RWPE2 (cell line): ENCODE measurements around the gene FEV.
A peak's percentile ranks its signal among the peaks of the same experiment; 100 is the strongest.

Experiments
- ATAC-seq: fragments of 200-7000 bp; cut with Tn5 transposase; 3 replicates; pipeline ENCODE4 v1.9.1; 2021; ENCODE audit warnings: low read depth
- DNase-seq: peaks from one replicate; pipeline ENCODE4 v3.0.0-alpha.2; 2020; ENCODE audit warnings: low spot score
- H3K27ac ChIP-seq: fragments of 450-650 bp; 2 replicates; pipeline ENCODE4 v1.5.1; 2017; ENCODE audit warnings: mild to moderate bottlenecking; ENCODE audit not compliant: poor library complexity, severe bottlenecking
- H3K27me3 ChIP-seq: fragments of 250-450 bp; sonication (Bioruptor Pico); 2 replicates; pipeline ENCODE4 v1.5.1; 2021; ENCODE audit warnings: mild to moderate bottlenecking, moderate library complexity; ENCODE audit not compliant: insufficient read depth, poor library complexity, severe bottlenecking
- H3K36me3 ChIP-seq: fragments of 250-450 bp; sonication (Bioruptor Pico); 2 replicates; pipeline ENCODE4 v1.5.1; 2020; ENCODE audit warnings: low read depth, mild to moderate bottlenecking, moderate library complexity
- H3K4me1 ChIP-seq: fragments of 250-450 bp; sonication (Bioruptor Pico); 2 replicates; pipeline ENCODE4 v1.5.1; 2021; ENCODE audit warnings: mild to moderate bottlenecking, moderate library complexity; ENCODE audit not compliant: insufficient read depth, poor library complexity, severe bottlenecking
- H3K4me3 ChIP-seq: fragments of 250-450 bp; sonication (Bioruptor Pico); 2 replicates; pipeline ENCODE4 v1.5.1; 2021; ENCODE audit warnings: mild to moderate bottlenecking, moderate library complexity; ENCODE audit not compliant: severe bottlenecking
- H3K9me3 ChIP-seq: fragments of 250-450 bp; sonication (Bioruptor Pico); 2 replicates; pipeline ENCODE4 v1.5.1; 2021; ENCODE audit warnings: mild to moderate bottlenecking, moderate library complexity; ENCODE audit not compliant: severe bottlenecking
- CTCF ChIP-seq: fragments of 450-650 bp; IDR thresholded peaks from one replicate; pipeline ENCODE4 v1.5.1; 2017; ENCODE audit warnings: mild to moderate bottlenecking, moderate library complexity; ENCODE audit not compliant: poor library complexity, severe bottlenecking

FEV gene

DNA sequence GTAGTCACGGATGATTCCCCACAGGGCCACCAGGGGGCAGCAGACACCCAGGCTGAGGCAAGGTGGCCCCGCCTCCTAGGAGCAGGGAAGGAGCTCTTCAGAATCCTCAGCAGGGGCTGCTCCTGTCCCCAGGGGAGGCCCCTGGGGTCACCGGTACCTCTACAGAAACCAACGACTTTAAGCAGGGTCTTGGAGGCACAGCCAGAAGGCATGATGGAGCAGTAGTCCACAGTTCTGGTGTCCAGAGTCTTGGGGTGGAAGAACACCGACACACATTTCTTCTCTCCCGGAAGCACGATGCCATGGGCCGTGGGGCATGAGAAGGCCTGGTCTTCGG lies 44.8 kb upstream of the FEV start:
- H3K27me3 ChIP-seq, result peaks cover 8% of the 10 kb centered on the region
- H3K9me3 ChIP-seq, result no peaks in the 10 kb centered on the region
- DNase-seq (no peak), ATAC-seq (peak; percentile 85)
- peak; percentile 92 for TF ChIP-seq CTCF
- H3K4me1 ChIP-seq, result no peaks in the 10 kb centered on the region
- no peaks in the 10 kb centered on the region for H3K36me3 ChIP-seq
- no peak overlapping the region for H3K27ac ChIP-seq
- H3K4me3 ChIP-seq, result no peak overlapping the region

GRCh38 chr2:219028996-219029828 lies 44.2 kb upstream of the FEV start:
- peak; percentile 8; the same call in 2 of the 3 replicates for ATAC-seq
- H3K4me1 ChIP-seq, result no peaks in the 10 kb centered on the region
- H3K27me3 ChIP-seq, result peaks cover 3% of the 10 kb centered on the region
- no peak overlapping the region for H3K27ac ChIP-seq
- no peak for DNase-seq
- H3K36me3 ChIP-seq, result no peaks in the 10 kb centered on the region
- H3K4me3 ChIP-seq, result no peak overlapping the region
- no peak for TF ChIP-seq CTCF
- no peaks in the 10 kb centered on the region for H3K9me3 ChIP-seq

GRCh38 chr2:219028141-219028540 lies 43.2 kb upstream of the FEV start:
- Histone ChIP-seq H3K27ac (no peak overlapping the region), H3K4me3 (no peak overlapping the region), H3K9me3 (no peaks in the 10 kb centered on the region), H3K36me3 (no peaks in the 10 kb centered on the region), H3K4me1 (no peaks in the 10 kb centered on the region), H3K27me3 (no peaks in the 10 kb centered on the region)
- ATAC-seq, result no peak
- no peak for DNase-seq
- no peak for TF ChIP-seq CTCF

- Histone ChIP-seq H3K9me3 (no peaks in the 10 kb centered on the region), H3K27ac (no peak overlapping the region), H3K4me3 (no peak overlapping the region), H3K27me3 (no peaks in the 10 kb centered on the region), H3K36me3 (no peaks in the 10 kb centered on the region), H3K4me1 (no peaks in the 10 kb centered on the region)
- no peak for TF ChIP-seq CTCF
- DNase-seq (no peak), ATAC-seq (no peak)
Observed at GRCh38 chr2:219027511-219028055, 42.6 kb upstream of the FEV start.

DNA sequence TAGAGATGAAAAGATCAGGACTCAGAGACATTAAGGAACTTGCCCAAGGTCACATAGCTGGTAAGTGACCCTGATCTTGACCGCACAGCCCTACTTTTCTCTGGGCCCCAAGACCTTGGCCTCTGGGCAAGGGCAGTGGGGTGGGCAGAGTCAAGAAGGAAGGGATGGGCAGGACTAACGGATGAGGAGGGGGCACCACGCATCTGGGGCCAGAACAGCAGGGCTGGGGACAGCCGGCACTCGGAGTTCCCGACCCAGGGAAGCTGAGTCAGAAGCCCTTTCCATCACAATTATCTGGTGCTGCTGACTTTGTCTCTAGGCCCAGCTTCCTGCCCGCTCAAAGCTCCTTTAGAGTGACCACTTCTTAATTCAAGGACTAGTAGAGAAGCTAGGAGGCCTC lies 42.0 kb upstream of the FEV start:
- Histone ChIP-seq H3K9me3 (no peaks in the 10 kb centered on the region), H3K4me1 (no peaks in the 10 kb centered on the region), H3K27me3 (no peaks in the 10 kb centered on the region), H3K4me3 (no peak overlapping the region), H3K27ac (no peak overlapping the region), H3K36me3 (no peaks in the 10 kb centered on the region)
- no peak for TF ChIP-seq CTCF
- ATAC-seq, result no peak
- no peak for DNase-seq
